Osteoblast (primary cell): ENCODE data around the gene IRF8. TPM values are rescaled to one million over a fixed set of nuclear protein-coding genes. Genes with fewer than 3 reads are reported as not detected.

Experiments used
- DNase-seq: peaks from one replicate; pipeline ENCODE4 v3.0.0; 2011; ENCODE audit warnings: low spot score, mixed read lengths; ENCODE audit not compliant: insufficient read length; ENCODE audit errors: missing footprints
- H2AFZ ChIP-seq: 2 replicates; pipeline ENCODE4 v1.6.0; 2011; ENCODE audit warnings: mild to moderate bottlenecking, low read length
- H3K27ac ChIP-seq: 2 replicates; pipeline ENCODE4 v1.5.1; 2011; ENCODE audit warnings: mild to moderate bottlenecking, low read depth, low read length, moderate library complexity
- H3K27me3 ChIP-seq: 2 replicates; pipeline ENCODE4 v1.6.0; 2012; ENCODE audit warnings: mild to moderate bottlenecking, control low read depth, inconsistent platforms, low read length, moderate library complexity; ENCODE audit not compliant: insufficient read depth
- H3K36me3 ChIP-seq: 2 replicates; pipeline ENCODE4 v1.5.1; 2011; ENCODE audit warnings: mild to moderate bottlenecking, low read length, control low read depth, moderate library complexity; ENCODE audit not compliant: insufficient read depth
- H3K4me1 ChIP-seq: 2 replicates; pipeline ENCODE4 v1.5.1; 2011; ENCODE audit warnings: mild to moderate bottlenecking, low read length, control low read depth, moderate library complexity; ENCODE audit not compliant: insufficient read depth
- H3K4me2 ChIP-seq: 2 replicates; pipeline ENCODE4 v1.6.0; 2011; ENCODE audit warnings: mild to moderate bottlenecking, low read length; ENCODE audit not compliant: insufficient read depth
- H3K4me3 ChIP-seq: fragments of 200-600 bp; sonication (generic); 3 replicates; pipeline ENCODE4 v1.5.1; 2012; ENCODE audit warnings: mild to moderate bottlenecking, low read length, inconsistent platforms; ENCODE audit not compliant: insufficient read depth
- H3K79me2 ChIP-seq: 2 replicates; pipeline ENCODE4 v1.6.0; 2012; ENCODE audit warnings: mild to moderate bottlenecking, low read length, control low read depth, inconsistent platforms; ENCODE audit not compliant: insufficient read depth
- H3K9me3 ChIP-seq: 2 replicates; pipeline ENCODE4 v1.5.1; 2011; ENCODE audit warnings: low read depth, low read length, control low read depth
- H4K20me1 ChIP-seq: 2 replicates; pipeline ENCODE4 v1.6.0; 2012; ENCODE audit warnings: mild to moderate bottlenecking, low read length, control low read depth; ENCODE audit not compliant: insufficient read depth
- CTCF ChIP-seq: IDR thresholded peaks from 2 replicates; pipeline ENCODE4 v1.5.1; 2011; ENCODE audit warnings: mild to moderate bottlenecking, low read depth, low read length, moderate library complexity; ENCODE audit errors: extremely low read depth
- total RNA-seq: library from RNA; depleted of rRNA; stranded (reverse); fragments of >200 nt; gene quantifications from 2 replicates; pipeline ENCODE4 v1.2.3, GENCODE V29; 2012

The IRF8 gene
- total RNA-seq, 1 donor: 0.36 TPM

- no peak overlapping the region for H3K4me2 ChIP-seq
- no peak overlapping the region for H3K4me3 ChIP-seq
- H3K4me1 ChIP-seq: no peaks in the 10 kb centered on the region
- no peaks in the 10 kb centered on the region for H3K9me3 ChIP-seq
- peaks cover 37% of the 10 kb centered on the region for H3K27me3 ChIP-seq
- no peaks in the 10 kb centered on the region for H4K20me1 ChIP-seq
- H3K27ac ChIP-seq: no peak overlapping the region
- no peaks in the 10 kb centered on the region for H3K79me2 ChIP-seq
- H3K36me3 ChIP-seq: no peaks in the 10 kb centered on the region
- DNase-seq: no peak
- no peak overlapping the region for H2AFZ ChIP-seq
- no peak for TF ChIP-seq CTCF
Measured at GRCh38 chr16:85879549-85879948, 19.4 kb upstream of the IRF8 start.

- no peak overlapping the region for H3K27ac ChIP-seq
- H3K79me2 ChIP-seq: no peaks in the 10 kb centered on the region
- H3K27me3 ChIP-seq: peaks cover 40% of the 10 kb centered on the region
- H4K20me1 ChIP-seq: no peaks in the 10 kb centered on the region
- TF ChIP-seq CTCF: no peak
- H3K36me3 ChIP-seq: no peaks in the 10 kb centered on the region
- no peak overlapping the region for H3K4me3 ChIP-seq
- no peak for DNase-seq
- no peak overlapping the region for H3K4me2 ChIP-seq
- no peak overlapping the region for H2AFZ ChIP-seq
- no peaks in the 10 kb centered on the region for H3K9me3 ChIP-seq
- no peaks in the 10 kb centered on the region for H3K4me1 ChIP-seq
Measured at GRCh38 chr16:85879975-85880831, 18.8 kb upstream of the IRF8 start.

GRCh38 chr16:85880861-85881260 is 18.1 kb upstream of the IRF8 start:
- H3K4me2 ChIP-seq: no peak overlapping the region
- no peak overlapping the region for H3K4me3 ChIP-seq
- TF ChIP-seq CTCF: no peak

GRCh38 chr16:85881436-85881835 is 17.5 kb upstream of the IRF8 start:
- H3K27ac ChIP-seq: no peak overlapping the region
- no peak overlapping the region for H2AFZ ChIP-seq
- no peak overlapping the region for H3K4me3 ChIP-seq
- no peaks in the 10 kb centered on the region for H3K36me3 ChIP-seq
- no peaks in the 10 kb centered on the region for H3K9me3 ChIP-seq
- DNase-seq: no peak
- H3K4me1 ChIP-seq: no peaks in the 10 kb centered on the region
- no peak overlapping the region for H3K4me2 ChIP-seq
- H3K79me2 ChIP-seq: no peaks in the 10 kb centered on the region
- peaks cover 44% of the 10 kb centered on the region for H3K27me3 ChIP-seq
- H4K20me1 ChIP-seq: no peaks in the 10 kb centered on the region
- no peak for TF ChIP-seq CTCF

More at GRCh38 chr16:85880861-85881260, 18.1 kb upstream of the IRF8 start:
- Histone ChIP-seq H4K20me1 (no peaks in the 10 kb centered on the region), H2AFZ (no peak overlapping the region), H3K27ac (no peak overlapping the region), H3K27me3 (peaks cover 44% of the 10 kb centered on the region), H3K9me3 (no peaks in the 10 kb centered on the region), H3K79me2 (no peaks in the 10 kb centered on the region), H3K36me3 (no peaks in the 10 kb centered on the region), H3K4me1 (no peaks in the 10 kb centered on the region)
- no peak for DNase-seq
